HepG2 (cell line): Measurements from ENCODE around the gene ZNF624. TPM values are rescaled to one million over a fixed set of nuclear protein-coding genes. Genes with fewer than 3 reads are reported as not detected.

Experiments used
- ATAC-seq: fragments of 200-7000 bp; cut with Tn5 transposase; 3 replicates; pipeline ENCODE4 v1.9.1; 2020; ENCODE audit warnings: mild to moderate bottlenecking, moderate library complexity
- BruUV-seq: library from RNA; stranded (reverse); fragments of 400-500 nt; replicated peaks from 2 replicates; lab custom pipeline; 2021; lab: Mats Ljungman, UMichigan
- CTCF ChIA-PET: fragments of 300-600 bp; formaldehyde crosslinking; extraction: SDS; loops from one replicate; lab custom pipeline; 2021; ENCODE audit warnings: low total read pairs, inconsistent platforms, low intra/inter-chr PET ratio; lab: Yijun Ruan, JAX
- POLR2A ChIA-PET: fragments of 350-600 bp; sonication (Branson Sonifier 250); formaldehyde crosslinking; loops from one replicate; lab custom pipeline; 2020; ENCODE audit warnings: antibody characterized with exemption, inconsistent platforms; lab: Yijun Ruan, JAX
- DNase-seq: peaks from one replicate; pipeline ENCODE4 v3.0.0-alpha.2; 2015; ENCODE audit warnings: low spot score
- FAIRE-seq: peaks from 3 replicates; lab custom pipeline; 2011; peaks lifted over from hg19 to GRCh38; lab: Jason Lieb, UNC
- H2AFZ ChIP-seq: one replicate; pipeline ENCODE4 v1.6.1; 2011; ENCODE audit warnings: low read length, inconsistent platforms
- H3K27ac ChIP-seq: fragments of 300-600 bp; 3 replicates; pipeline ENCODE4 v1.8.0; 2011; ENCODE audit warnings: mixed run types, mild to moderate bottlenecking, mixed read lengths, low read length, inconsistent platforms; ENCODE audit not compliant: insufficient read depth; ENCODE audit errors: extremely low read length
- H3K27me3 ChIP-seq, 2 experiments: fragments of 200-600 bp in 1 of 2; 2 replicates in 1 of 2; 3 replicates in 1 of 2; pipeline versions ENCODE4 v1.6.0 to v1.8.0; 2011; ENCODE audit warnings: low read length in 2 of 2, mild to moderate bottlenecking in 2 of 2, moderate library complexity in 2 of 2, inconsistent platforms in 1 of 2; ENCODE audit not compliant: insufficient read depth in 2 of 2, control insufficient read depth in 1 of 2
- H3K36me3 ChIP-seq, 2 experiments: fragments of 200-600 bp in 1 of 2; replicated peaks in 1 of 2; 2 replicates in 1 of 2; 3 replicates in 1 of 2; pipeline versions ENCODE4 v1.5.1 to v1.8.0; 2011; ENCODE audit warnings: low read length in 2 of 2, inconsistent platforms in 1 of 2; ENCODE audit not compliant: insufficient read depth in 2 of 2, control insufficient read depth in 1 of 2
- H3K4me1 ChIP-seq: 2 replicates; pipeline ENCODE4 v1.5.1; 2012; ENCODE audit warnings: low read length, inconsistent platforms; ENCODE audit not compliant: insufficient read depth
- H3K4me2 ChIP-seq: 2 replicates; pipeline ENCODE4 v1.6.0; 2011; ENCODE audit warnings: low read depth, low read length, inconsistent platforms
- H3K4me3 ChIP-seq, 3 experiments: fragments of 200-600 bp in 1 of 3; sonication (generic), shearing (Covaris generic) in 1 of 3; replicated peaks in 1 of 3; 2 replicates each; pipeline ENCODE4 v1.5.1; 2011 to 2016; ENCODE audit warnings: low read length in 3 of 3, inconsistent platforms in 2 of 3, low read depth in 2 of 3, mild to moderate bottlenecking in 2 of 3, control low read depth in 1 of 3, mixed read lengths in 1 of 3; ENCODE audit not compliant: insufficient read depth in 1 of 3
- H3K79me2 ChIP-seq: one replicate; pipeline ENCODE4 v1.6.1; 2011; ENCODE audit warnings: low read length, inconsistent platforms; ENCODE audit not compliant: insufficient read depth
- H3K9ac ChIP-seq: 2 replicates; pipeline ENCODE4 v1.6.0; 2011; ENCODE audit warnings: mild to moderate bottlenecking, low read depth, low read length, inconsistent platforms; ENCODE audit not compliant: insufficient read depth
- H3K9me3 ChIP-seq: 2 replicates; pipeline ENCODE4 v1.5.1; 2012; ENCODE audit warnings: mild to moderate bottlenecking, low read length
- H4K20me1 ChIP-seq: 2 replicates; pipeline ENCODE4 v1.6.0; 2011; ENCODE audit warnings: inconsistent platforms, mild to moderate bottlenecking, low read length, moderate library complexity; ENCODE audit not compliant: insufficient read depth
- HNF1A ChIP-seq, 2 experiments: sonication (generic) in 1 of 2; formaldehyde crosslinking in 1 of 2; IDR thresholded peaks; 2 replicates each; pipeline versions ENCODE4 v1.4.0 to v1.6.1; 2016 to 2020; ENCODE audit warnings: borderline replicate concordance in 1 of 2, low read depth in 1 of 2, mild to moderate bottlenecking in 1 of 2, missing genetic modification reagents in 1 of 2
- KLF15 ChIP-seq: sonication (generic); formaldehyde crosslinking; IDR thresholded peaks from 2 replicates; pipeline ENCODE4 v1.8.1; 2023; ENCODE audit warnings: borderline replicate concordance, mild to moderate bottlenecking, inconsistent platforms, missing genetic modification reagents, mixed read lengths
- PAWR ChIP-seq: sonication (generic); formaldehyde crosslinking; IDR thresholded peaks from 2 replicates; pipeline ENCODE4 v1.4.0; 2020; ENCODE audit warnings: missing genetic modification reagents, mild to moderate bottlenecking, borderline replicate concordance
- WGBS: methylation state at CpG from one replicate; pipeline ENCODE4 v1.1.6; 2017; ENCODE audit warnings: low lambda C conversion rate; 5-methylcytosine and 5-hydroxymethylcytosine counted together
- in situ Hi-C: cut with HindIII; loops from 2 replicates; pipeline ENCODE4 v1.10.0; 2017; ENCODE audit warnings: low pct_unique_long_range_greater_than_20kb; ENCODE audit not compliant: extremely low pct_ligation_motif_present
- intact Hi-C: fragments of 100-400 bp; cut with micrococcal nuclease; formaldehyde crosslinking; loops from one replicate; pipeline ENCODE4 v1.10.0; 2022; ENCODE audit not compliant: unreplicated experiment
- polyA plus RNA-seq, 8 experiments: library from polyadenylated mRNA; depleted of rRNA in 3 of 8; stranded (reverse) in 7 of 8; unstranded in 1 of 8; fragments of >200 nt; fragmentation: Illumina TruSeq in 4 of 8; extraction: Trizol in 4 of 8; gene quantifications; 2 replicates each; pipeline versions ENCODE4 v1.2.1 to v1.2.3, GENCODE V29; 2011 to 2016; ENCODE audit warnings: low read depth in 4 of 8, missing spikeins in 1 of 8, mixed read lengths in 1 of 8; ENCODE audit not compliant: insufficient read depth in 1 of 8
- total RNA-seq, 5 experiments: library from RNA; depleted of rRNA; stranded (reverse); fragments of >200 nt; fragmentation: Illumina TruSeq; extraction: Trizol; gene quantifications; 2 replicates each; pipeline ENCODE4 v1.2.3, GENCODE V29; 2016; ENCODE audit warnings: low read depth in 1 of 5

ZNF624 gene
- total and polyA plus RNA-seq, 2 of the 13 experiments (the other 11 are each of a cell fraction or from before 2014, with no cell fraction given): 0.75 to 3.5 TPM

DNA sequence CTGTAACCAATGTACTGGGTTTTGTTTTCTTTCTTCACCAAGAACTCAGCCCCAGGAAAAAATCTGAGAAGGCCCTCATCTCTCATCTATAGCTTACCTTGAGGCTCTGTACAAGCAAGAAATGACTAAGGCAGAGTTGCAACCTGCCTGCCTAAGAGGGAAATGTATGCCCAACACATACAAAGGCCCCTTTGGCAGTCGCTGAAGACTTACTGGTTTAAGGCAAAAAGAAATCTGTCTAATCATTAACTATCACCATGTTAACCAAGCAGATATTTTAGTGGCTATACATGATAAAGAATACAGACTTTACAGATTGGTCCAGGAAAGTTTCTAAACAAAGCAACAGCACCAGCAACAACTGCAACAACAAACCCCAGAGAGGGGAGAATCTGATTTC lies 14.2 kb downstream of the ZNF624 start:
- Histone ChIP-seq H2AFZ (no peak overlapping the region), H3K9ac (no peak overlapping the region), H3K4me2 (no peak overlapping the region; the same call in 1 of the 2 replicates), H4K20me1 (no peaks in the 10 kb centered on the region), H3K27ac (no peak overlapping the region), H3K79me2 (no peaks in the 10 kb centered on the region), H3K9me3 (no peaks in the 10 kb centered on the region), H3K4me1 (peaks cover 10% of the 10 kb centered on the region), H3K27me3 (no peaks in the 10 kb centered on the region), H3K36me3 (0 out of 5 replicates have a peak, but pooled peaks cover 0 to 2% of the 10 kb centered on the region in 2 experiments), H3K4me3 (no peak overlapping the region)
- CTCF ChIA-PET: no interaction called here
- no peak for TF ChIP-seq KLF15 (CRISPR knock-in tag)
- TF ChIP-seq PAWR (CRISPR knock-in tag): no peak
- TF ChIP-seq HNF1A (IDR thresholded peaks at IDR 0.05; ENCODE audit: low read depth): 0 out of 2 replicates have a peak, but pooled peaks have one; percentile 15
- TF ChIP-seq HNF1A (CRISPR knock-in tag; IDR thresholded peaks at IDR 0.05; ENCODE audit: borderline replicate concordance): no peak
- intact Hi-C loops (no loop called here), in situ Hi-C loops (no loop called here)
- no peak for FAIRE-seq
- WGBS: 20% methylated on average over 1 of the region's 1 CpG
- no peak for ATAC-seq
- BruUV-seq: no TSS peak
- POLR2A ChIA-PET: no interaction called here
- peak; percentile 18 for DNase-seq
